Thyroid gland (tissue), 4 donors: ENCODE data around the gene CACUL1.

Source experiments
- POLR2A ChIP-seq, 2 donors: fragments of 450-650 bp; IDR thresholded peaks; one replicate each; pipeline ENCODE4 v1.6.1; 2017; ENCODE audit warnings: antibody characterized with exemption in 2 of 2, mild to moderate bottlenecking in 2 of 2, moderate library complexity in 1 of 2
- TF ChIP-seq, protein P1 (sequence below), 6 experiments: fragments of 200-600 bp in 3 of 6; fragments of 450-650 bp in 3 of 6; sonication (generic) in 3 of 6; IDR thresholded peaks; one replicate each; pipeline ENCODE4 v1.5.1; 2016 to 2019; ENCODE audit warnings: antibody characterized with exemption in 6 of 6, mild to moderate bottlenecking in 2 of 6, inconsistent platforms in 1 of 6, moderate library complexity in 1 of 6

DNA sequence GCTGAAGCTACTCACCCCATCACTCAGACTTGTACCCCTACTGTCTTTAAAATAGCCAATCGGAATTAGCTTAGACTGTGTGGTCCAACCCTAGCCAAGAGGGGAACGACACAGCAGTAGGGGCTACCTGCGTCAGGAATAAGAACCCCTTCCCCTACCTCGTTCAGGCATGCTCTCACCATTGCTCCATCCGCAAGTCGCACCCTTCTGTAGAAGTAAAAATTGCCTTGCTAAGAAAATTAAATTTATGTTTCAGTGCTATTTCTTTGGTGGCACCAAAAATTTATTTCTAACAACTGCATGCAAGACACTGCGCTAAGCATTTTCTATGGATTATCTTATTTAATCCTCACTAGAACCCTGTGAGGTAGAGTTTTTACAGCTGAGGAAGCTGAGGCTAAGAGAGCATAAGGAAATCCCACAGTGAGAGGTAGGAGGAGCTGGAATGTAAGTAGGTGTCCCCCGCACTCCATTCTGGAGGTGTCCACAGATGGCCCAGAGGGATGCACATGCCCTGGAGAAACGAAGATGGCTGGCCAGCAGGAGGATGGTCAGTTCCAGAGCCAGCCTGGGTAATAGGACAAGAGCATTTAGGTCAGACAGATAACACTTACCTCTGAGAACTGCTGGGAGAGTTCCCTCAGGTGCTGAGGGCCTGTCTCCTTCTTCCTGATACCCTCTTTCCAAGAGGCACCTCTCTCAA is 15.3 kb upstream of the CACUL1 start:
- TF ChIP-seq, protein P1, sequence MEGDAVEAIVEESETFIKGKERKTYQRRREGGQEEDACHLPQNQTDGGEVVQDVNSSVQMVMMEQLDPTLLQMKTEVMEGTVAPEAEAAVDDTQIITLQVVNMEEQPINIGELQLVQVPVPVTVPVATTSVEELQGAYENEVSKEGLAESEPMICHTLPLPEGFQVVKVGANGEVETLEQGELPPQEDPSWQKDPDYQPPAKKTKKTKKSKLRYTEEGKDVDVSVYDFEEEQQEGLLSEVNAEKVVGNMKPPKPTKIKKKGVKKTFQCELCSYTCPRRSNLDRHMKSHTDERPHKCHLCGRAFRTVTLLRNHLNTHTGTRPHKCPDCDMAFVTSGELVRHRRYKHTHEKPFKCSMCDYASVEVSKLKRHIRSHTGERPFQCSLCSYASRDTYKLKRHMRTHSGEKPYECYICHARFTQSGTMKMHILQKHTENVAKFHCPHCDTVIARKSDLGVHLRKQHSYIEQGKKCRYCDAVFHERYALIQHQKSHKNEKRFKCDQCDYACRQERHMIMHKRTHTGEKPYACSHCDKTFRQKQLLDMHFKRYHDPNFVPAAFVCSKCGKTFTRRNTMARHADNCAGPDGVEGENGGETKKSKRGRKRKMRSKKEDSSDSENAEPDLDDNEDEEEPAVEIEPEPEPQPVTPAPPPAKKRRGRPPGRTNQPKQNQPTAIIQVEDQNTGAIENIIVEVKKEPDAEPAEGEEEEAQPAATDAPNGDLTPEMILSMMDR (IDR thresholded peaks at IDR 0.05): no peak
- TF ChIP-seq POLR2A (IDR thresholded peaks at IDR 0.05): no peak
